Neuronal stem cell (in vitro differentiated cells): ENCODE results near the gene CD84.

ENCODE experiments used
- DNase-seq: peaks from one replicate; pipeline ENCODE4 v3.0.0-alpha.2; 2013; ENCODE audit warnings: low spot score
- H2AFZ ChIP-seq: one replicate; pipeline ENCODE4 v1.6.1; 2013; ENCODE audit warnings: mild to moderate bottlenecking, low read length, inconsistent platforms
- H2AK5ac ChIP-seq: 2 replicates; pipeline ENCODE4 v1.6.1; 2013; ENCODE audit warnings: low read depth, mild to moderate bottlenecking, inconsistent platforms, low read length, moderate library complexity, mixed read lengths
- H2BK120ac ChIP-seq: 2 replicates; pipeline ENCODE4 v1.6.1; 2013; ENCODE audit warnings: low read depth, mild to moderate bottlenecking, inconsistent platforms, low read length, moderate library complexity, mixed read lengths
- H2BK12ac ChIP-seq: one replicate; pipeline ENCODE4 v1.6.1; 2013; ENCODE audit warnings: low read length, inconsistent platforms
- H2BK15ac ChIP-seq: 2 replicates; pipeline ENCODE4 v1.6.1; 2013; ENCODE audit warnings: mild to moderate bottlenecking, low read length, inconsistent platforms, mixed read lengths
- H2BK5ac ChIP-seq: one replicate; pipeline ENCODE4 v1.6.1; 2013; ENCODE audit warnings: inconsistent platforms, mild to moderate bottlenecking, low read length, moderate library complexity
- H3K14ac ChIP-seq: one replicate; pipeline ENCODE4 v1.6.1; 2013; ENCODE audit warnings: low read length, inconsistent platforms
- H3K18ac ChIP-seq: 2 replicates; pipeline ENCODE4 v1.6.1; 2013; ENCODE audit warnings: low read length, inconsistent platforms
- H3K23ac ChIP-seq: 2 replicates; pipeline ENCODE4 v1.6.1; 2013; ENCODE audit warnings: low read depth, mild to moderate bottlenecking, mixed read lengths, low read length, inconsistent platforms; ENCODE audit not compliant: poor library complexity
- H3K27ac ChIP-seq: replicated peaks from 3 replicates; pipeline ENCODE4 v1.5.1; 2013; ENCODE audit warnings: low read length, inconsistent platforms
- H3K27me3 ChIP-seq, 3 experiments: 2 replicates each; pipeline ENCODE4 v1.6.1; 2013; ENCODE audit warnings: low read length in 3 of 3, mild to moderate bottlenecking in 2 of 3, inconsistent platforms in 1 of 3, low read depth in 1 of 3, mixed read lengths in 1 of 3, moderate library complexity in 1 of 3; ENCODE audit not compliant: control insufficient read depth in 3 of 3, insufficient read depth in 3 of 3
- H3K36me3 ChIP-seq, 2 donors: replicated peaks in 1 of 2; 2 replicates each; pipeline ENCODE4 v1.6.1; 2013; ENCODE audit warnings: low read length in 2 of 2; ENCODE audit not compliant: control insufficient read depth in 2 of 2, insufficient read depth in 2 of 2
- H3K4ac ChIP-seq: 2 replicates; pipeline ENCODE4 v1.6.1; 2013; ENCODE audit warnings: inconsistent platforms, mild to moderate bottlenecking, low read length, moderate library complexity
- H3K4me1 ChIP-seq, 2 donors: 1 replicate in 1 of 2; 2 replicates in 1 of 2; pipeline ENCODE4 v1.6.1; 2013; ENCODE audit warnings: low read length in 2 of 2, low read depth in 1 of 2; ENCODE audit not compliant: control insufficient read depth in 2 of 2, insufficient read depth in 1 of 2
- H3K4me2 ChIP-seq: one replicate; pipeline ENCODE4 v1.6.1; 2013; ENCODE audit warnings: mild to moderate bottlenecking, low read length, inconsistent platforms; ENCODE audit not compliant: insufficient read depth, poor library complexity, severe bottlenecking
- H3K4me3 ChIP-seq, 2 donors: 2 replicates each; pipeline ENCODE4 v1.5.1; 2013; ENCODE audit warnings: low read length in 2 of 2, mild to moderate bottlenecking in 2 of 2, inconsistent platforms in 1 of 2, moderate library complexity in 1 of 2
- H3K79me1 ChIP-seq: one replicate; pipeline ENCODE4 v1.6.1; 2013; ENCODE audit warnings: low read depth, mild to moderate bottlenecking, inconsistent platforms, low read length, moderate library complexity
- H3K9ac ChIP-seq: one replicate; pipeline ENCODE4 v1.6.1; 2013; ENCODE audit warnings: mild to moderate bottlenecking, low read depth, low read length, inconsistent platforms; ENCODE audit not compliant: poor library complexity
- H3K9me3 ChIP-seq, 2 donors: replicated peaks in 1 of 2; 2 replicates each; pipeline versions ENCODE3 to v1.6.1; 2013; ENCODE audit warnings: low read length in 2 of 2, mild to moderate bottlenecking in 2 of 2, inconsistent platforms in 1 of 2, low read depth in 1 of 2, mixed read lengths in 1 of 2, moderate library complexity in 1 of 2; ENCODE audit not compliant: control insufficient read depth in 2 of 2, insufficient read depth in 1 of 2
- H4K8ac ChIP-seq: one replicate; pipeline ENCODE4 v1.6.1; 2013; ENCODE audit warnings: low read depth, mild to moderate bottlenecking, inconsistent platforms, low read length, moderate library complexity
- H4K91ac ChIP-seq: one replicate; pipeline ENCODE4 v1.6.1; 2013; ENCODE audit warnings: low read length, low read depth, mild to moderate bottlenecking, inconsistent platforms; ENCODE audit not compliant: poor library complexity
- WGBS, 2 donors: extraction: QIAGEN DNeasy Blood & Tissue Kit; methylation state at CpG; one replicate each; pipeline ENCODE4 v1.1.7; 2013; ENCODE audit warnings: missing lambda C conversion rate in 2 of 2, mixed read lengths in 1 of 2; ENCODE audit not compliant: insufficient read length in 2 of 2, insufficient replicate concordance in 1 of 2; ENCODE audit errors: extremely low coverage in 2 of 2; 5-methylcytosine and 5-hydroxymethylcytosine counted together

CD84 gene

DNA sequence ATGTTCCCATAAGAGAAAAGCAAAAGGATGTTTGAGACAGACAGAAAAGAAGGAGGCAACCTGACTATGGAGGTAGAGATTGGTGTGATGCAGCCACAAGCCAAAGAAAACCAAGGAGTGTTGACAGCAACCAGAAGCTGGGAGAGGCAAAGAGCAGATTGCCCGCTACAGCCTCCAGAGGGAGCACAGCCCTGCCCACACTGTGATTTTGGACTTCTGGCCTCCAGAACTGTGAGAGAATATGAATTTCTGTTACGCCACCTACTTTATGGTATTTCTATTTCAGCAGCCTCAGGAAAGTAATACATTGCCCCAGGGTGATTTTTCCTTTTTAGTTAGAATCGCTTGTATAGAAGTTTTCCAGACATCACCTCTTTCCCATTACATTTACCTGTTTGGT is 84.7 kb downstream of the CD84 start:
- Histone ChIP-seq H4K91ac (no peak overlapping the region), H3K4ac (no peak overlapping the region), H2BK120ac (no peak overlapping the region), H3K18ac (no peak overlapping the region), H3K4me1 (no peaks in the 10 kb centered on the region), H3K27me3 (no peaks in the 10 kb centered on the region), H3K9ac (no peak overlapping the region), H4K8ac (no peak overlapping the region), H3K27ac (no peak overlapping the region), H3K14ac (no peak overlapping the region), H2AK5ac (no peak overlapping the region), H3K23ac (no peak overlapping the region), H3K4me3 (no peak overlapping the region), H2BK5ac (no peak overlapping the region), H2BK15ac (no peak overlapping the region), H3K4me2 (no peak overlapping the region), H2AFZ (no peak overlapping the region), H2BK12ac (no peak overlapping the region), H3K36me3 (no peaks in the 10 kb centered on the region), H3K79me1 (no peaks in the 10 kb centered on the region), H3K9me3 (no peaks in the 10 kb centered on the region)
- no peak for DNase-seq
- no CpG with 5 or more reads among the region's 3 CpGs for WGBS, 2 donors

DNA sequence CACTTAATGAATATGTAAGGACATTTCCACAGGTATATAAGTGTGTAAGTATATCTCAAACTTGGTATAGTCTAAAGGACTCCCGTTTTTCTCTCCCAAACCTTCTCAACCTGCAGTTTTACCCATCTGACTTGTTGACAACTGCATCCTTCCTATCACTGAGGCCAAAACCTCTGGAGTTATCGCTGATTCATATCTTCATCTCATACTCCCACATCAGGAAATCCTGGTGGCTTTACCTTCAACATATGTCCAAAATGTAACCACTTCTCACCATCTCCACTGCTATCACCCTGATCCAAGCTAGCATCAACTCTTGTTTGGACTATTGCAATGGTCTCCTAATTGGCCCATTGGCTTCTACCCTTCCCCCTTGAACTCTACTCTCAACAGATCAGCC is 86.7 kb downstream of the CD84 start:
- Histone ChIP-seq H3K18ac (no peak overlapping the region), H2BK120ac (no peak overlapping the region), H4K91ac (no peak overlapping the region), H2BK5ac (no peak overlapping the region), H2AFZ (no peak overlapping the region), H3K4me3 (no peak overlapping the region), H3K79me1 (no peaks in the 10 kb centered on the region), H3K36me3 (no peaks in the 10 kb centered on the region), H3K9me3 (no peaks in the 10 kb centered on the region), H3K4me2 (no peak overlapping the region), H4K8ac (no peak overlapping the region), H3K14ac (no peak overlapping the region), H3K4me1 (no peaks in the 10 kb centered on the region), H3K23ac (no peak overlapping the region), H2AK5ac (no peak overlapping the region), H2BK12ac (no peak overlapping the region), H3K4ac (no peak overlapping the region), H3K27ac (no peak overlapping the region), H3K27me3 (no peaks in the 10 kb centered on the region), H3K9ac (no peak overlapping the region), H2BK15ac (no peak overlapping the region)
- WGBS, 2 donors: no CpG with 5 or more reads among the region's 2 CpGs
- DNase-seq: no peak

DNA sequence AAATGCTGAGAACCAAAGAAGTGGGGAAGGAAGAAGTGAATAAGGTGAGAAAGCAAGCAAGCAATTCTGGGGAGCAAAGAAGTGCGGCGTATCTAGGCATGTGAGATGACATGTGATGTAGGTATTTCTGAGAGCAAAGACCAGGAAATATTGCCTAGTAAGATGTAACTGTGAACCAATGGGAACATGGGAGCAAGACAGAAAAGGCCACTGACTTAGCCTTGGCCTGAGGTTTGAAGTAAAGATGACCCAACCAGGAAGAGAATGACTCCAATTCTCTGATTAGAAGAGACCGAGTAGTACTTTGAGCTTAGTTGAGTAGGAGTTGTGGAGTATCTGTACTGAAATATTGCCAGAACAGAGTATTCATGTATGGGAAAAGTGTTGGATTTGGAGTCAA is 87.3 kb downstream of the CD84 start:
- WGBS, 2 donors: no CpG with 5 or more reads among the region's 3 CpGs
- no peak overlapping the region for H2BK15ac ChIP-seq
- no peak overlapping the region for H2AFZ ChIP-seq

More for the DNA sequence above, 87.3 kb downstream of the CD84 start:
- Histone ChIP-seq H3K4me2 (no peak overlapping the region), H3K9me3 (no peaks in the 10 kb centered on the region), H3K4me1 (no peaks in the 10 kb centered on the region), H3K18ac (no peak overlapping the region), H2BK12ac (no peak overlapping the region), H3K4ac (no peak overlapping the region), H3K9ac (no peak overlapping the region), H4K91ac (no peak overlapping the region), H3K79me1 (no peaks in the 10 kb centered on the region), H3K27me3 (no peaks in the 10 kb centered on the region), H4K8ac (no peak overlapping the region), H2BK120ac (no peak overlapping the region), H3K14ac (no peak overlapping the region), H3K4me3 (no peak overlapping the region), H3K36me3 (no peaks in the 10 kb centered on the region), H2AK5ac (no peak overlapping the region), H3K27ac (no peak overlapping the region), H3K23ac (no peak overlapping the region), H2BK5ac (no peak overlapping the region)
- no peak for DNase-seq
